ENCODE results near the gene FECH.

- TF ChIP-seq CTCF (IDR thresholded peaks at IDR 0.05; ENCODE audit: insufficient read depth, low read length, poor library complexity, severe bottlenecking) (no peak), EZH2phosphoT487 (conservative IDR thresholded peaks at IDR 0.05; ENCODE audit: low read length) (no peak)
Measured at GRCh38 chr18:57516056-57516455, 70.4 kb downstream of the FECH start.
